HEK293 (cell line): ENCODE data around the gene EZH1.

Source experiments
- CTCF ChIP-seq: fragments of 450-650 bp; formaldehyde crosslinking; IDR thresholded peaks from 2 replicates; pipeline ENCODE4 v1.5.1; 2016; ENCODE audit warnings: missing biosample characterization, missing genetic modification characterization
- KLF7 ChIP-seq: fragments of 450-650 bp; formaldehyde crosslinking; IDR thresholded peaks from 2 replicates; pipeline ENCODE4 v1.5.1; 2016; ENCODE audit warnings: missing biosample characterization, missing genetic modification characterization, borderline replicate concordance
- TSHZ1 ChIP-seq: fragments of 450-650 bp; formaldehyde crosslinking; IDR thresholded peaks from 2 replicates; pipeline ENCODE4 v1.5.1; 2016; ENCODE audit warnings: missing biosample characterization, missing genetic modification characterization, borderline replicate concordance
- YY1 ChIP-seq: fragments of 450-650 bp; formaldehyde crosslinking; IDR thresholded peaks from 2 replicates; pipeline ENCODE4 v1.5.1; 2018; ENCODE audit warnings: missing biosample characterization, missing genetic modification characterization
- ZBTB20 ChIP-seq: fragments of 450-650 bp; formaldehyde crosslinking; IDR thresholded peaks from 2 replicates; pipeline ENCODE4 v1.5.1; 2016; ENCODE audit warnings: missing biosample characterization, missing genetic modification characterization
- ZBTB7A ChIP-seq: fragments of 450-650 bp; formaldehyde crosslinking; IDR thresholded peaks from 2 replicates; pipeline ENCODE4 v1.5.1; 2016; ENCODE audit warnings: low read depth, missing biosample characterization, missing genetic modification characterization
- ZFP3 ChIP-seq: fragments of 450-650 bp; formaldehyde crosslinking; IDR thresholded peaks from 2 replicates; pipeline ENCODE4 v1.5.1; 2016; ENCODE audit warnings: low read depth, missing biosample characterization, missing genetic modification characterization
- ZNF202 ChIP-seq: fragments of 450-650 bp; formaldehyde crosslinking; IDR thresholded peaks from 2 replicates; pipeline ENCODE4 v1.5.1; 2016; ENCODE audit warnings: missing biosample characterization, missing genetic modification characterization, borderline replicate concordance
- ZNF777 ChIP-seq: fragments of 450-650 bp; formaldehyde crosslinking; IDR thresholded peaks from 2 replicates; pipeline ENCODE4 v1.5.1; 2017; ENCODE audit warnings: missing biosample characterization, missing genetic modification characterization, borderline replicate concordance
- TF ChIP-seq, protein P1 (sequence below): fragments of 450-650 bp; formaldehyde crosslinking; optimal IDR thresholded peaks from 2 replicates; pipeline ENCODE3; 2016; ENCODE audit warnings: missing biosample characterization, mild to moderate bottlenecking, missing genetic modification characterization
- TF ChIP-seq, protein P2 (sequence below): fragments of 450-650 bp; formaldehyde crosslinking; IDR thresholded peaks from 2 replicates; pipeline ENCODE4 v1.5.1; 2016; ENCODE audit warnings: missing biosample characterization, missing genetic modification characterization
- TF ChIP-seq, protein P3 (sequence below): fragments of 450-650 bp; formaldehyde crosslinking; IDR thresholded peaks from 2 replicates; pipeline ENCODE4 v1.5.1; 2016; ENCODE audit warnings: missing biosample characterization, missing genetic modification characterization, low read depth

DNA sequence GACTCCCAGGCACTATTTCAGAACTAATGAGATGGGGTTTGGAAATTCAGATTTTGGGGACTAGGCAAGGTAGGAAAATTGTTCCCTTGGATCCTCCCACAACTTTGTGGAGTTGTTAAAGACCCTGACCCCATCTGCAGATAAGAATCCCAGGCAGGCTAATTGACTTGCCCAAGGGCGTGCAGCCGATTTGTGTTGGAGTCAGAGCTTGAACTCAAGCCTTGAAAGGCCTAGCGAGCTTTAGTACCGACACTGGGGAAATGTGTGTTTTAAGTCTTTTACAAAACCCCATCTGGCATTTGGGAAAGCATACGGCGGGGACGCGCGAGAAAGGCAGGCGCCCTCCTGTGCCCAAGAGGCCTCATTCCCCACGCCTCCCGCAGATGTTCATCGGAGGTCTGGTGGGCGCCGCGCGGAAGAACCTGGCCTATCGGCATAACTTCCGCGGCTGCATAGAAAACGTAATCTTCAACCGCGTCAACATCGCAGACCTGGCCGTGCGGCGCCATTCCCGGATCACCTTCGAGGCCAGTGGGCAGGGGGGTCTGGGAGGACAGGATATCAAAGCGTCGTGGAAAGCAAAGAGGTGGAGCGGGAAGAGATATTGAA, 58.2 kb downstream of the EZH1 start:
- no peak for TF ChIP-seq YY1 (tag by site-specific recombination)
- TF ChIP-seq TSHZ1 (tag by site-specific recombination): no peak
- no peak for TF ChIP-seq ZNF777
- no peak for TF ChIP-seq ZNF202 (tag by site-specific recombination)
- TF ChIP-seq, protein P1, sequence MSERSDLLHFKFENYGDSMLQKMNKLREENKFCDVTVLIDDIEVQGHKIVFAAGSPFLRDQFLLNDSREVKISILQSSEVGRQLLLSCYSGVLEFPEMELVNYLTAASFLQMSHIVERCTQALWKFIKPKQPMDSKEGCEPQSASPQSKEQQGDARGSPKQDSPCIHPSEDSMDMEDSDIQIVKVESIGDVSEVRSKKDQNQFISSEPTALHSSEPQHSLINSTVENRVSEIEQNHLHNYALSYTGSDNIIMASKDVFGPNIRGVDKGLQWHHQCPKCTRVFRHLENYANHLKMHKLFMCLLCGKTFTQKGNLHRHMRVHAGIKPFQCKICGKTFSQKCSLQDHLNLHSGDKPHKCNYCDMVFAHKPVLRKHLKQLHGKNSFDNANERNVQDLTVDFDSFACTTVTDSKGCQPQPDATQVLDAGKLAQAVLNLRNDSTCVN: no peak
- TF ChIP-seq, protein P2, sequence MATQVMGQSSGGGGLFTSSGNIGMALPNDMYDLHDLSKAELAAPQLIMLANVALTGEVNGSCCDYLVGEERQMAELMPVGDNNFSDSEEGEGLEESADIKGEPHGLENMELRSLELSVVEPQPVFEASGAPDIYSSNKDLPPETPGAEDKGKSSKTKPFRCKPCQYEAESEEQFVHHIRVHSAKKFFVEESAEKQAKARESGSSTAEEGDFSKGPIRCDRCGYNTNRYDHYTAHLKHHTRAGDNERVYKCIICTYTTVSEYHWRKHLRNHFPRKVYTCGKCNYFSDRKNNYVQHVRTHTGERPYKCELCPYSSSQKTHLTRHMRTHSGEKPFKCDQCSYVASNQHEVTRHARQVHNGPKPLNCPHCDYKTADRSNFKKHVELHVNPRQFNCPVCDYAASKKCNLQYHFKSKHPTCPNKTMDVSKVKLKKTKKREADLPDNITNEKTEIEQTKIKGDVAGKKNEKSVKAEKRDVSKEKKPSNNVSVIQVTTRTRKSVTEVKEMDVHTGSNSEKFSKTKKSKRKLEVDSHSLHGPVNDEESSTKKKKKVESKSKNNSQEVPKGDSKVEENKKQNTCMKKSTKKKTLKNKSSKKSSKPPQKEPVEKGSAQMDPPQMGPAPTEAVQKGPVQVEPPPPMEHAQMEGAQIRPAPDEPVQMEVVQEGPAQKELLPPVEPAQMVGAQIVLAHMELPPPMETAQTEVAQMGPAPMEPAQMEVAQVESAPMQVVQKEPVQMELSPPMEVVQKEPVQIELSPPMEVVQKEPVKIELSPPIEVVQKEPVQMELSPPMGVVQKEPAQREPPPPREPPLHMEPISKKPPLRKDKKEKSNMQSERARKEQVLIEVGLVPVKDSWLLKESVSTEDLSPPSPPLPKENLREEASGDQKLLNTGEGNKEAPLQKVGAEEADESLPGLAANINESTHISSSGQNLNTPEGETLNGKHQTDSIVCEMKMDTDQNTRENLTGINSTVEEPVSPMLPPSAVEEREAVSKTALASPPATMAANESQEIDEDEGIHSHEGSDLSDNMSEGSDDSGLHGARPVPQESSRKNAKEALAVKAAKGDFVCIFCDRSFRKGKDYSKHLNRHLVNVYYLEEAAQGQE (tag by site-specific recombination): no peak
- TF ChIP-seq KLF7 (tag by site-specific recombination): no peak
- no peak for TF ChIP-seq CTCF
- TF ChIP-seq ZBTB7A: no peak
- TF ChIP-seq ZBTB20 (tag by site-specific recombination): no peak
- TF ChIP-seq, protein P3, sequence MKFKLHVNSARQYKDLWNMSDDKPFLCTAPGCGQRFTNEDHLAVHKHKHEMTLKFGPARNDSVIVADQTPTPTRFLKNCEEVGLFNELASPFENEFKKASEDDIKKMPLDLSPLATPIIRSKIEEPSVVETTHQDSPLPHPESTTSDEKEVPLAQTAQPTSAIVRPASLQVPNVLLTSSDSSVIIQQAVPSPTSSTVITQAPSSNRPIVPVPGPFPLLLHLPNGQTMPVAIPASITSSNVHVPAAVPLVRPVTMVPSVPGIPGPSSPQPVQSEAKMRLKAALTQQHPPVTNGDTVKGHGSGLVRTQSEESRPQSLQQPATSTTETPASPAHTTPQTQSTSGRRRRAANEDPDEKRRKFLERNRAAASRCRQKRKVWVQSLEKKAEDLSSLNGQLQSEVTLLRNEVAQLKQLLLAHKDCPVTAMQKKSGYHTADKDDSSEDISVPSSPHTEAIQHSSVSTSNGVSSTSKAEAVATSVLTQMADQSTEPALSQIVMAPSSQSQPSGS (tag by site-specific recombination): no peak
- TF ChIP-seq ZFP3: no peak
